SK-N-MC (cell line): ENCODE results near the gene CDCA7.

Source experiments
- EZH2 ChIP-seq: fragments of 200-600 bp; sonication (generic); IDR thresholded peaks from one replicate; pipeline ENCODE4 v1.6.1; 2017; ENCODE audit warnings: antibody characterized with exemption
- FOXP2 ChIP-seq: optimal IDR thresholded peaks from 2 replicates; pipeline ENCODE3; 2011; ENCODE audit warnings: mild to moderate bottlenecking, moderate library complexity; ENCODE audit not compliant: insufficient read depth; ENCODE audit errors: extremely low read length, control extremely low read depth

GRCh38 chr2:173323371-173323770, 31.3 kb upstream of the CDCA7 start:
- TF ChIP-seq EZH2 (no peak), FOXP2 (no peak)
